ENCODE measurements around the gene NAGS.

DNA sequence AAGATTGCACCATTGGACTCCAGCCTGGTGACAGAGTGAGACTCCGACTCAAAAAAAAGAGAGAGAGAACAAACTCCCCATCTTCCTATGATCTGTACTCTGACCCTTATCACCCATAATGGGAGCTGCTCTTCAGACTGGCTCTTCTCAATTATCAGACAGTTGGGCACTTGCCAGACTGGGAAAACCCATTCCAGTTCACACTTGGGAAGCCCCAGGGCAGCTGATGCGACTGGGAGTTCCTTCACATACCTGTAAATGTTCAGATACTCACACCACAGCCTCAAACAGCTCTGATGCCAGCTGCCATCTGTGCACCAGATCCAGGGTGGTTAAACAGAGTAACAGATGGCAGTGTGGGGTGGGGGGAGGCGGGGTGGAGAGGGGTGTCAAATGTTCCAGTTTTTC is 34.2 kb downstream of the NAGS start:
- TF ChIP-seq POLR2A (IDR thresholded peaks at IDR 0.05; ENCODE audit: low read length) = no peak
- no peak for TF ChIP-seq GATA1 (IDR thresholded peaks at IDR 0.05; ENCODE audit: low read depth, low read length)

Data from erythroblast (primary cell).